AG04450 (cell line): Measurements from ENCODE around the gene SPATA22. TPM values are rescaled to one million over a fixed set of nuclear protein-coding genes. Genes with fewer than 3 reads are reported as not detected.
"Not testable (repeated sequence)": the region's sequence is repeated elsewhere in the genome, so short reads cannot be mapped to it uniquely, and the experiment has no call there.

ENCODE experiments used
- CTCF ChIA-PET: fragments of 300-600, 350-600 bp; formaldehyde crosslinking; extraction: SDS; loops from one replicate; lab custom pipeline; 2022; ENCODE audit warnings: antibody characterized with exemption, inconsistent platforms; lab: Charles Lee
- POLR2A ChIA-PET: fragments of 350-600 bp; formaldehyde crosslinking; extraction: SDS; loops from one replicate; lab custom pipeline; 2021; ENCODE audit warnings: antibody characterized with exemption, inconsistent platforms; lab: Yijun Ruan, JAX
- DNase-seq: peaks from one replicate; pipeline ENCODE4 v3.0.0-alpha.2; 2011; ENCODE audit warnings: low read depth, low spot score
- H3K27ac ChIP-seq: one replicate; pipeline ENCODE4 v1.5.1; 2012; ENCODE audit warnings: low read depth, low read length, control low read depth
- H3K27me3 ChIP-seq: one replicate; pipeline ENCODE4 v1.6.0; 2012; ENCODE audit warnings: low read length; ENCODE audit not compliant: control insufficient read depth, insufficient read depth
- H3K4me3 ChIP-seq: 2 replicates; pipeline ENCODE4 v1.5.1; 2011; ENCODE audit warnings: mild to moderate bottlenecking, low read depth, low read length, control low read depth
- H3K9me3 ChIP-seq: 2 replicates; pipeline ENCODE4 v1.5.1; 2012; ENCODE audit warnings: low read length; ENCODE audit not compliant: control insufficient read depth, insufficient read depth
- polyA minus RNA-seq: library from RNA; depleted of rRNA, polyadenylated mRNA; stranded (reverse); fragments of >200 nt; gene quantifications from 2 replicates; pipeline ENCODE4 v1.2.3, GENCODE V29; 2011; rRNA and poly(A)+ RNA removed
- polyA plus RNA-seq: library from polyadenylated mRNA; depleted of rRNA; stranded (reverse); fragments of >200 nt; gene quantifications from 2 replicates; pipeline ENCODE4 v1.2.3, GENCODE V29; 2011; rRNA removed
- TF ChIP-seq, protein P1 (sequence below): IDR thresholded peaks from 2 replicates; pipeline ENCODE4 v1.5.1; 2011; ENCODE audit warnings: low read depth, low read length, control low read depth, inconsistent platforms

The SPATA22 gene, protein sequence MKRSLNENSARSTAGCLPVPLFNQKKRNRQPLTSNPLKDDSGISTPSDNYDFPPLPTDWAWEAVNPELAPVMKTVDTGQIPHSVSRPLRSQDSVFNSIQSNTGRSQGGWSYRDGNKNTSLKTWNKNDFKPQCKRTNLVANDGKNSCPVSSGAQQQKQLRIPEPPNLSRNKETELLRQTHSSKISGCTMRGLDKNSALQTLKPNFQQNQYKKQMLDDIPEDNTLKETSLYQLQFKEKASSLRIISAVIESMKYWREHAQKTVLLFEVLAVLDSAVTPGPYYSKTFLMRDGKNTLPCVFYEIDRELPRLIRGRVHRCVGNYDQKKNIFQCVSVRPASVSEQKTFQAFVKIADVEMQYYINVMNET
- polyA plus RNA-seq (not detected in 2 replicates), polyA minus RNA-seq (not detected in 2 replicates)

DNA sequence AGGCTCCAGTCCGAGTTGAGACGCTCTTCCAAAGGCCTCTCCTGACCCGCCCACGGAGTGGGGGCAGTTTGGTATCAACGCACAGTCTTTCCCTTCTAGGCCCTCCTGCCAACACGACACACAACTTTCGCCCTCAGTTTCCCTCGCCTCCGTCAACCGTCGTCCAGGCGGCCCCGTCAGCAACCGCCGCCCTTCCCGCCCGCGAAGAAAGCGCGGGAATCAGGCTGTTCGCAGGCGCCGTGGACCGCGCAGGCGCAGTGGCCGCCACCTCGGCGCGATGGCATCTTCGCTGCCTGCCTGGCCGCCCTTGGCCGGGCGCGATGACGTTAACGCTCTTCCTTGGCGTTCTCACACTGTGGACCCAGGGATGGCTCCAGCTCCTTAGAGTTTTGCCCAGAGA, at the start of gene SPATA22:
Gene SPATA22 (minus strand): TSS at position 221 of the 400 bp plus-strand sequence. CDS start 2,494 bp downstream, outside the sequence.
- DNase-seq, result no peak
- Histone ChIP-seq H3K9me3 (peaks cover 11% of the 10 kb centered on the region), H3K27ac (no peak within 1 kb of the TSS), H3K4me3 (no peak within 1 kb of the TSS), H3K27me3 (no peaks in the 10 kb centered on the region)
- ChIA-PET POLR2A (no interaction called here), CTCF (no interaction called here)
- TF ChIP-seq, protein P1, sequence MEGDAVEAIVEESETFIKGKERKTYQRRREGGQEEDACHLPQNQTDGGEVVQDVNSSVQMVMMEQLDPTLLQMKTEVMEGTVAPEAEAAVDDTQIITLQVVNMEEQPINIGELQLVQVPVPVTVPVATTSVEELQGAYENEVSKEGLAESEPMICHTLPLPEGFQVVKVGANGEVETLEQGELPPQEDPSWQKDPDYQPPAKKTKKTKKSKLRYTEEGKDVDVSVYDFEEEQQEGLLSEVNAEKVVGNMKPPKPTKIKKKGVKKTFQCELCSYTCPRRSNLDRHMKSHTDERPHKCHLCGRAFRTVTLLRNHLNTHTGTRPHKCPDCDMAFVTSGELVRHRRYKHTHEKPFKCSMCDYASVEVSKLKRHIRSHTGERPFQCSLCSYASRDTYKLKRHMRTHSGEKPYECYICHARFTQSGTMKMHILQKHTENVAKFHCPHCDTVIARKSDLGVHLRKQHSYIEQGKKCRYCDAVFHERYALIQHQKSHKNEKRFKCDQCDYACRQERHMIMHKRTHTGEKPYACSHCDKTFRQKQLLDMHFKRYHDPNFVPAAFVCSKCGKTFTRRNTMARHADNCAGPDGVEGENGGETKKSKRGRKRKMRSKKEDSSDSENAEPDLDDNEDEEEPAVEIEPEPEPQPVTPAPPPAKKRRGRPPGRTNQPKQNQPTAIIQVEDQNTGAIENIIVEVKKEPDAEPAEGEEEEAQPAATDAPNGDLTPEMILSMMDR, result no peak

DNA sequence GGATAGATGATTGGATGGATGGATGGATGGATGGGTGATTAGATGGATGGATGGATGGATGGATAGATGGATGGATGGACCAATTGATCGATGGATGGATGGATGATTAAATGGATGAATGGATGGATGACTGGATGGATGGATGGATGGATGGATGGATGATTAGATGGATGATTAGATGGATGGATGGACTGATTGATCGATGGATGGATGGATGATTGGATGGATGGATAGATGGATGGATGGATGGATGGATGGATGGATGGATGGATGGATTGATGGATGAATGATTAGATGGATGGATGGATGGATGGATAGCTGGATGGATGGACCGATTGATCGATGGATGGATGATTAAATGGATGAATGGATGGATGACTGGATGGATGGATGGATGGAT, 47.9 kb upstream of the SPATA22 start:
- POLR2A ChIA-PET, DNase-seq, H3K27ac ChIP-seq, H3K4me3 ChIP-seq, H3K27me3 ChIP-seq: not testable (repeated sequence)
- CTCF ChIA-PET, result interaction anchor here (0.7 kb wide), 1 partner anchor 129 kb away, joined by 4 read pairs; no protein-coding TSS in a partner anchor
- H3K9me3 ChIP-seq, result peaks cover 13% of the 10 kb centered on the region

DNA sequence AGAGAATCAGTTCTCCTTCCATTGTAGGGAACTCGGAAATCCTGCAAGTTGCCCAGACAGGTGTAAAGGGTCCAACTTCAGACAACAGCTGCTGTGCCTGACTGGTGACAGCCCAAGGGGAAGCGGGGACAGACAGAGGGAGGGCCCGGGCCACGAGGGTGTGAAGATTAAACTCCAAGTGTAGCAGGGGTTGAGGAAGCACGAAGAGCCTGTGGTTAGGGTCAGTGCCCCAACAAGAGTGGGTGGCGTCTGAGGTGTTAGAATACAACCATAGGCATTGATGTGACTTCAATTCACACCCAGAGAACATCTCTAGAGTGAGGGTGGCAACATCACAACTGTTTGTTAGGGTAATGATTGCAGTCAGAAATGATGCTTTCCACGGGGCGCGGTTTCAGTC, 43.3 kb upstream of the SPATA22 start:
- Histone ChIP-seq H3K4me3 (no peak overlapping the region), H3K27me3 (no peaks in the 10 kb centered on the region), H3K27ac (no peak overlapping the region), H3K9me3 (peaks cover 13% of the 10 kb centered on the region)
- no peak for DNase-seq
- ChIA-PET CTCF (no interaction called here), POLR2A (no interaction called here)
- TF ChIP-seq, protein P1, result no peak

DNA sequence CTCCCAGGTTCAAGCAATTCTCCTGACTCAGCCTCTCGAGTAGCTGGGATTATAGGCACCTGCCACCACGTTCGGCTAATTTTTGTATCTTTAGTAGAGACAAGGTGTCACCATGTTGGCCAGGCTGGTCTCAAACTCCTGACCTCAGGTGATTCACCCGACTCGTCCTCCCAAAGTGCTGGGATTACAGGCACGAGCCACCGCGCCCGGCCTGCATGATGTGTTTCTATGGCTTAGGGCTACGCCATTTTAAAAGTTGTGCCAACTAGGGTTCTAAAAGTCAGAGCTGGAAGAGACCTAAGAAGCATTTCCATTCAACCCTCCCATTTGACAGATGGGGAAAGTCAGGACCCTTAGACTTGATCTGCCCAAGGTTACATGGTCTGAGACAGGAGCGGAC, 42.5 kb upstream of the SPATA22 start:
- H3K27ac ChIP-seq, CTCF ChIA-PET, DNase-seq, H3K27me3 ChIP-seq, H3K4me3 ChIP-seq, POLR2A ChIA-PET: not testable (repeated sequence)
- peaks cover 13% of the 10 kb centered on the region for H3K9me3 ChIP-seq

DNA sequence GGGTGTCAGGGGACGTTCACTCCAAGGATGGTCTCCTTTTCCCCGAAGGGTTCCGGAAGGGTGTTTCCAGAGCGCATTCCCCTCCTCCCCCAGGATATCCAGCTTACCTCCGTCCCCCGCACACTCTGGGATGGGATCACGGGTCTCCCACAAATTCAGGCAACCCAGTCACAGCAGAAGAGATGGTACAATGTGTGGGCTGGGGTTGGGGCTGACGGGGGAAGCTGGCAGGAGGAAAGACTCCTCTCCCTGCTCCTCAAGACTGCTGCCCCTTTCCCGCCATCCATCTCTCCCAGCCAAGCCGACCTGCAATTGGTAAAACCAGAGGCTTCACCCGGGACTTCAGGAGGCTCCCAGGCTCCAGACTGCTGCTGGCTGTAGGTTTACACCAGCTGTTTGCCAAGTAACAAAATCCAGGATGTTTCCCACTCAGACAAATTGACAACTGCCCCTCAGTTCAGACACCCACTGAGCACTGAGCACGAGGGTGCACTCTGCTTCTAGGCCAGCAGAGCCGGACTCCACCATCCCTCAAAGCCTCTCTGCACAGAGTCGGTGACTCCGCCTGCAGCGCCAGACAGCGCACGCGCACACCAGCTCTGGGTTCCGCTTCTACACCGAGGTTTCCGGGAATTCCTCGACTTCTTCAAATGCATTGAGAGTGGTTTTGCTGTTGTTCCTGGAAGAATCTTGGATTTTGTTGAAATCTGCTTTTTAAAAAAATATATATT, 41.9 kb upstream of the SPATA22 start:
- H3K27me3 ChIP-seq, result no peaks in the 10 kb centered on the region
- DNase-seq, result no peak
- ChIA-PET CTCF (no interaction called here), POLR2A (no interaction called here)
- H3K4me3 ChIP-seq, result no peak overlapping the region
- TF ChIP-seq, protein P1, result no peak
- H3K9me3 ChIP-seq, result peaks cover 7% of the 10 kb centered on the region
- H3K27ac ChIP-seq, result no peak overlapping the region
